Transverse colon (tissue), 4 donors: ENCODE results near the gene THTPA.

ENCODE experiments used
- EP300 ChIP-seq: sonication (generic); formaldehyde crosslinking; IDR thresholded peaks from one replicate; pipeline ENCODE4 v1.6.1; 2017; ENCODE audit warnings: antibody characterized with exemption, low read depth
- POLR2A ChIP-seq: fragments of 450-650 bp; IDR thresholded peaks from one replicate; pipeline ENCODE4 v1.6.1; 2016; ENCODE audit warnings: antibody characterized with exemption, mild to moderate bottlenecking, moderate library complexity
- POLR2AphosphoS5 ChIP-seq, 3 donors: sonication (generic); formaldehyde crosslinking; IDR thresholded peaks; one replicate each; pipeline ENCODE4 v1.6.1; 2016; ENCODE audit warnings: antibody characterized with exemption in 3 of 3
- TF ChIP-seq, protein P1 (sequence below), 5 experiments: fragments of 200-600 bp in 3 of 5; fragments of 450-650 bp in 2 of 5; sonication (generic) in 3 of 5; IDR thresholded peaks; 1 replicate in 2 of 5; 2 replicates in 3 of 5; pipeline ENCODE4 v1.5.1; 2016 to 2017; ENCODE audit warnings: antibody characterized with exemption in 5 of 5, inconsistent platforms in 3 of 5, mild to moderate bottlenecking in 2 of 5, moderate library complexity in 1 of 5

- TF ChIP-seq, protein P1, sequence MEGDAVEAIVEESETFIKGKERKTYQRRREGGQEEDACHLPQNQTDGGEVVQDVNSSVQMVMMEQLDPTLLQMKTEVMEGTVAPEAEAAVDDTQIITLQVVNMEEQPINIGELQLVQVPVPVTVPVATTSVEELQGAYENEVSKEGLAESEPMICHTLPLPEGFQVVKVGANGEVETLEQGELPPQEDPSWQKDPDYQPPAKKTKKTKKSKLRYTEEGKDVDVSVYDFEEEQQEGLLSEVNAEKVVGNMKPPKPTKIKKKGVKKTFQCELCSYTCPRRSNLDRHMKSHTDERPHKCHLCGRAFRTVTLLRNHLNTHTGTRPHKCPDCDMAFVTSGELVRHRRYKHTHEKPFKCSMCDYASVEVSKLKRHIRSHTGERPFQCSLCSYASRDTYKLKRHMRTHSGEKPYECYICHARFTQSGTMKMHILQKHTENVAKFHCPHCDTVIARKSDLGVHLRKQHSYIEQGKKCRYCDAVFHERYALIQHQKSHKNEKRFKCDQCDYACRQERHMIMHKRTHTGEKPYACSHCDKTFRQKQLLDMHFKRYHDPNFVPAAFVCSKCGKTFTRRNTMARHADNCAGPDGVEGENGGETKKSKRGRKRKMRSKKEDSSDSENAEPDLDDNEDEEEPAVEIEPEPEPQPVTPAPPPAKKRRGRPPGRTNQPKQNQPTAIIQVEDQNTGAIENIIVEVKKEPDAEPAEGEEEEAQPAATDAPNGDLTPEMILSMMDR (IDR thresholded peaks at IDR 0.05) = peak in 1 of 5 experiments; percentile 25
- no peak for TF ChIP-seq POLR2A
- TF ChIP-seq POLR2AphosphoS5 (IDR thresholded peaks at IDR 0.05) = no peak
- no peak for TF ChIP-seq EP300
Observed at GRCh38 chr14:23568600-23569331, 12.7 kb downstream of the THTPA start.
